SU-DHL-6 (cell line): Measurements from ENCODE around the gene CACNA1B.

Source experiments
- H2AFZ ChIP-seq: fragments of 200-600 bp; sonication (generic); 2 replicates; pipeline ENCODE4 v1.6.1; 2014; ENCODE audit warnings: low read depth, mild to moderate bottlenecking, moderate library complexity, mixed read lengths, antibody characterized with exemption, low read length; ENCODE audit not compliant: severe bottlenecking
- H3F3A ChIP-seq: fragments of 200-600 bp; shearing (Covaris generic); 2 replicates; pipeline ENCODE4 v1.6.0; 2016; ENCODE audit warnings: antibody characterized with exemption, mild to moderate bottlenecking; ENCODE audit not compliant: insufficient read depth
- H3K27ac ChIP-seq: fragments of 200-600 bp; sonication (generic); 2 replicates; pipeline ENCODE4 v1.5.1; 2016; ENCODE audit warnings: low read depth, mild to moderate bottlenecking, low read length, moderate library complexity, mixed read lengths
- H3K27me3 ChIP-seq: fragments of 200-600 bp; sonication (generic), shearing (Covaris generic); 2 replicates; pipeline ENCODE4 v1.6.0; 2014; ENCODE audit warnings: mild to moderate bottlenecking, low read length
- H3K36me3 ChIP-seq: fragments of 200-600 bp; sonication (generic); 2 replicates; pipeline ENCODE4 v1.6.1; 2014; ENCODE audit warnings: mild to moderate bottlenecking, low read length, mixed read lengths
- H3K4me2 ChIP-seq: fragments of 300-600, 200-600 bp; shearing (Covaris generic), sonication (generic); 2 replicates; pipeline ENCODE4 v1.6.0; 2014; ENCODE audit warnings: low read length, low read depth, mild to moderate bottlenecking; ENCODE audit not compliant: poor library complexity, severe bottlenecking
- H3K4me3 ChIP-seq: fragments of 200-600 bp; sonication (generic); 2 replicates; pipeline ENCODE4 v1.5.1; 2014; ENCODE audit warnings: antibody characterized with exemption, low read length, mild to moderate bottlenecking, mixed read lengths; ENCODE audit not compliant: insufficient read depth, poor library complexity, severe bottlenecking
- H3K79me2 ChIP-seq: fragments of 200-600 bp; sonication (generic); 2 replicates; pipeline ENCODE4 v1.6.1; 2014; ENCODE audit warnings: mild to moderate bottlenecking, low read length, moderate library complexity; ENCODE audit not compliant: insufficient read depth
- H3K9ac ChIP-seq: fragments of 200-600 bp; sonication (generic); 2 replicates; pipeline ENCODE4 v1.7.0; 2014; ENCODE audit warnings: mild to moderate bottlenecking, low read length
- H3K9me2 ChIP-seq: fragments of 200-600 bp; sonication (generic); replicated peaks from 2 replicates; pipeline ENCODE4 v1.6.1; 2014; ENCODE audit warnings: low read length; ENCODE audit not compliant: insufficient read depth
- H3K9me3 ChIP-seq: fragments of 200-600 bp; sonication (generic); 2 replicates; pipeline ENCODE4 v1.6.1; 2014; ENCODE audit warnings: low read length, mixed read lengths; ENCODE audit not compliant: insufficient read depth
- H4K20me1 ChIP-seq: fragments of 200-600 bp; sonication (generic); 2 replicates; pipeline ENCODE4 v1.6.1; 2014; ENCODE audit warnings: low read depth, mild to moderate bottlenecking, antibody characterized with exemption, low read length, moderate library complexity, mixed read lengths
- CTCF ChIP-seq: fragments of 200-600 bp; sonication (generic); IDR thresholded peaks from one replicate; pipeline ENCODE4 v1.5.1; 2017; ENCODE audit warnings: antibody characterized with exemption, mild to moderate bottlenecking, low read length, moderate library complexity; ENCODE audit not compliant: insufficient read depth, poor library complexity, severe bottlenecking
- EZH2phosphoT487 ChIP-seq: fragments of 200-600 bp; sonication (generic), shearing (Covaris generic); conservative IDR thresholded peaks from 2 replicates; pipeline ENCODE4 v1.6.1; 2018; ENCODE audit warnings: mild to moderate bottlenecking, antibody characterized with exemption, low read length, moderate library complexity, mixed read lengths

CACNA1B gene

DNA sequence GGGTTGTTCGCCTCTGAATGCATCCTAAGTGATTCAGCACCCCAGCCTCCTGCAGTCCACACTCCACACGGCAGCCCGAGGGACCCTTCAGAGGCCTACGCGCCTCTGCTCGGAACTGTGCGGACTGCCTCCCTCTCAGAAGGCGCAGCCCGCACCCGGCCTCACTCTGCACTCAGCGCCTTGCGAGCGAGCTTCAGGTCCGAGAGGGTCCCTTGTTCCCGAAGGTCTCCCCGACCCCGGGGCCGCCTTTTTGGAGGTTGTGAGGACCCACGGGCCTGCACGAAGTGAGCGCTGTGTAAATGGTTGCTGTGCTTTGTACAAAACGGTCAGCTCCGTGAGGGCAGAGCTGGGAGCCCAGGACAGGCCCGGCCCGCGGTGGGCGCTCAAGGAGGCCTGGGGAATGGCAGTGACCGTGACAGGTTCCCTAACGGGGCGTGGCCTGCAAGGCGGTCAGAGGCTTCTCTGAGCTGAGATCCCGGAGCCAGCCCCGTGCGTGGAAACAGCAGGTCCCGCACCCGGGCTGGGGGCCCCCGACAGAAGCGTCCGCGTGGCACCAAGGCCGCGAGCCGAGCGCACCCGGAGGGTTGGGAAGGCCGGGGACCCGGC lies 698 bp upstream of the CACNA1B start:
- Histone ChIP-seq H3K4me3 (no peak overlapping the region), H3K27me3 (no peaks in the 10 kb centered on the region), H4K20me1 (no peaks in the 10 kb centered on the region), H3K9ac (no peak overlapping the region), H3K9me3 (no peaks in the 10 kb centered on the region), H3K27ac (no peak overlapping the region), H3K36me3 (no peaks in the 10 kb centered on the region), H3F3A (no peaks in the 10 kb centered on the region), H2AFZ (no peak overlapping the region), H3K9me2 (no peaks in the 10 kb centered on the region), H3K79me2 (no peaks in the 10 kb centered on the region), H3K4me2 (no peak overlapping the region)
- no peak for TF ChIP-seq EZH2phosphoT487
- TF ChIP-seq CTCF = no peak

GRCh38 chr9:137878146-137878941 lies 762 bp downstream of the CACNA1B start:
- Histone ChIP-seq H3K9me3 (no peaks in the 10 kb centered on the region), H2AFZ (no peak overlapping the region), H4K20me1 (no peaks in the 10 kb centered on the region), H3K9ac (no peak overlapping the region), H3K79me2 (no peaks in the 10 kb centered on the region), H3K27ac (no peak overlapping the region), H3F3A (no peaks in the 10 kb centered on the region), H3K36me3 (no peaks in the 10 kb centered on the region), H3K9me2 (no peaks in the 10 kb centered on the region), H3K4me2 (no peak overlapping the region), H3K27me3 (no peaks in the 10 kb centered on the region), H3K4me3 (no peak overlapping the region)
- TF ChIP-seq EZH2phosphoT487 (no peak), CTCF (no peak)

GRCh38 chr9:137879052-137879451 lies 1.5 kb downstream of the CACNA1B start:
- H3K79me2 ChIP-seq = no peaks in the 10 kb centered on the region
- no peaks in the 10 kb centered on the region for H3K27me3 ChIP-seq
- no peak for TF ChIP-seq CTCF
- TF ChIP-seq EZH2phosphoT487 = no peak
- H3K9ac ChIP-seq = no peak overlapping the region
- no peak overlapping the region for H2AFZ ChIP-seq
- no peaks in the 10 kb centered on the region for H3K36me3 ChIP-seq
- H3K4me2 ChIP-seq = no peak overlapping the region
- no peaks in the 10 kb centered on the region for H3K9me2 ChIP-seq
- H3K27ac ChIP-seq = no peak overlapping the region
- H3K4me3 ChIP-seq = no peak overlapping the region
- no peaks in the 10 kb centered on the region for H3F3A ChIP-seq
- H3K9me3 ChIP-seq = no peaks in the 10 kb centered on the region
- H4K20me1 ChIP-seq = no peaks in the 10 kb centered on the region
